ENCODE data around the gene MYO3B.
"Not testable (repeated sequence)": the region's sequence is repeated elsewhere in the genome, so short reads cannot be mapped to it uniquely, and the experiment has no call there.

MYO3B gene

GRCh38 chr2:170505631-170506275 is 327.8 kb downstream of the MYO3B start:
- no peak for DNase-seq (ENCODE audit: low read depth in 2 of 2)

DNA sequence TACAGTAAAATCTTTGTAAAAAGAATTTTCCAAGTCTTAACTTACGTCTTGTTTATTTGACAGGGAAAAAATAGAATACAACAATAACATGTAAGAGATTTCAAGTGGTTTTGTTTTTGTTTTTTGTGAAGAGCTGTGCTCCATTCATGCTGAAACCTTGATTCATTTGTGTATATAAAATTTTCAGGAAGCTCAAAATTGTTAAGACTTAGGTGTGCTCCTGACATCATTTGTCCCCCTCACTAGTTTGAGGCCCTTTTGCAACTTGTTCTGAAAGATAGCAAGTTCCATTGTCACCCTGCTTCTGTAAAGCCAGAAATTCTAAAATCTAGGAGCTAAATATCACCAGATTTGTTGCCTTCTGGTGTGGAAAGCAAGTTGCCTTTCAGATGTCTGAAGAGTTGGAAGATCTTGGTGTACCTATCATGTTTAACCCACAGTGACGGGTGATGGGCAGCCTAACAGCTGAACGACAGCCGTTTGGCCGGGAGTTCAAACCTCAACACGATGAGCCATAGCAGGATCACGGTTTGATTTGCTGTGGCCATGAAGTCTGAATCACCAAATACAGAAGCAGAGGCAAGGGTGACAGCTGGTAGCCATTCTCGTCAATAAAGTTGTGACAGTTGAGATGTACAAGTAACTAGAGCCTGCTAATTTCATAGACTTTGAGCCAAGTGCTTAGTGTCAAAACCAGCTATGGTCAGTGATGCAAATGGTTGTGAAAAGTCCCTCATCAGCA is 331.7 kb downstream of the MYO3B start:
- DNase-seq (ENCODE audit: low read depth in 2 of 2), result no peak

DNA sequence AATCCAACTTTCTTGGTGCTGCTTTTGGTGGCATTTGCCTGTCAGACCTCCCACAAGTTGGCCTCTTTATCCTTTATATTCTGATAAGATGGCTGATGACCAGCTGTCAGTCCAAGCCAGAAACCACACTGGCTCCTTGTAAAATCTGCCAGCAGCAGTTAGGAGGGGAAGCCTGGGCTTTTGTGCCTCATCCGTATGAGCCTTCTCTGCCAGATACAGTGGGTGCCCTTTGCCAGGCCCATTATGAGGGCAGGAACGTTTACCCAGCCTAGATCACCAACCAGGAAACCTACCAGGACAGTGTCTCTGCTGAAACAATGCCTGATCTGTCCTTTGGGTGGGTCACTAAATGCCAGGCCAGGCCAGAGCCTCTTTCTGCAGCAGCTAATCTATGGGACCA is 334.3 kb downstream of the MYO3B start:
- no peak for DNase-seq (ENCODE audit: low read depth in 2 of 2)

DNA sequence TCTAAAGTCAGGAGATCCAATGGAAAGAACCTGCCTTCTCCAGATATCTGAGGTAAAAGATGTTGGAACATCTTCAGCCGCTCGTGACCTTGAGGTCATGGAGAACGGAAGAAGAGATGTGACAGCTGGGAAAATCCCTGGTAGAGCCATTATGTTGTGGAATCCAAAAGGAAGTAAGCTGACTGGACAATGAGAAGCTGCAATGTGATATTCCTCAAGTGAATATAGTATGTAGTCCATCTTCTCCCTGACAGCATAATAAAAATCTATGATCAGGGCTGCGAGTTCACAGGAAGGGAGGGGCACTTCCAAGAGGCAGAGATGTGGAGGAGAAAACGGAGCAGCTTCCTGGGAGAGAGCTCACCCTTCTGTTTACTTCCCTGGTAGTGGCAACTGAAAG is 336.2 kb downstream of the MYO3B start:
- DNase-seq (ENCODE audit: low read depth in 2 of 2), result no peak

GRCh38 chr2:170517538-170517937 is 339.6 kb downstream of the MYO3B start:
- DNase-seq (ENCODE audit: low read depth in 2 of 2), result no peak

DNA sequence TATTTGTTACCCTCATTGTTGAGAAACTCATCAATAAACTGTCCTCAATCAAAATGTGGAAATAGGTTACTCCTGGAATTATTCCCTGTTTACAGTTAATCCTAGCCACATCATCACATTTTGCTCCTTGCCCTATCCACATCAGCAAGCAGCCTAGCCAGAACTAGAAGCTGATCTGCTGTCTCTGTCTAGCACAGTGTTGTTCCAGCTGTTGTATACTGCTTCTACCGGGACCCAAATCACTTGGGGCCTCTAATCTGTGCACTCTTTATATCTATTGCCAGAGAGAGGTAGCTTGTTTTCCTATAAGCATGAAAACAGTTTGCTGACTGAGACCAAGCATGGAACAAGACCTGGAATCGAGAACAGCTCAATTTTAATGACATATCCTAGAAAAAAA is 341.0 kb downstream of the MYO3B start:
- no peak for DNase-seq (ENCODE audit: low read depth in 2 of 2)

DNA sequence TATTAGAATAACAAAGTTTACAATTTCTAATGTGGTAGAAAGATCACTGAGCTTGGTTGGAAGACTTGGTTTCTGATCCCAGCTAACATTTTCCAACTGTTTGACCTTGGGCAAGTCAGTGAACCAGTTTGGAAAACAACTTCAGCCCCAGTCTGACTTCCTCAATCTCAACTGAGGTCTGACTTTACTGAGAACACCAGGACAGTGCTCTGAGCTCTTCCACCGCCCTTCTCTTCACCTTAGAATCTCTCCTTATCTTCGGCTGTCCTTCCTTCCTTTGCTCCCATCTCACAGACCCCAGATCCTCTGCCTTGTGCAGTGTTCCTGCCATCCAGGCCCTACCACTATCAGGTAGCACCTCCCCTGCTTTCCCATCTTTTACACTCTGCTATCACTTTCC is 343.4 kb downstream of the MYO3B start:
- DNase-seq (ENCODE audit: low read depth in 2 of 2), result no peak

- DNase-seq (ENCODE audit: low read depth in 2 of 2), result no peak
These were observed 345.6 kb downstream of the MYO3B start for GRCh38 chr2:170523506-170523905.

DNA sequence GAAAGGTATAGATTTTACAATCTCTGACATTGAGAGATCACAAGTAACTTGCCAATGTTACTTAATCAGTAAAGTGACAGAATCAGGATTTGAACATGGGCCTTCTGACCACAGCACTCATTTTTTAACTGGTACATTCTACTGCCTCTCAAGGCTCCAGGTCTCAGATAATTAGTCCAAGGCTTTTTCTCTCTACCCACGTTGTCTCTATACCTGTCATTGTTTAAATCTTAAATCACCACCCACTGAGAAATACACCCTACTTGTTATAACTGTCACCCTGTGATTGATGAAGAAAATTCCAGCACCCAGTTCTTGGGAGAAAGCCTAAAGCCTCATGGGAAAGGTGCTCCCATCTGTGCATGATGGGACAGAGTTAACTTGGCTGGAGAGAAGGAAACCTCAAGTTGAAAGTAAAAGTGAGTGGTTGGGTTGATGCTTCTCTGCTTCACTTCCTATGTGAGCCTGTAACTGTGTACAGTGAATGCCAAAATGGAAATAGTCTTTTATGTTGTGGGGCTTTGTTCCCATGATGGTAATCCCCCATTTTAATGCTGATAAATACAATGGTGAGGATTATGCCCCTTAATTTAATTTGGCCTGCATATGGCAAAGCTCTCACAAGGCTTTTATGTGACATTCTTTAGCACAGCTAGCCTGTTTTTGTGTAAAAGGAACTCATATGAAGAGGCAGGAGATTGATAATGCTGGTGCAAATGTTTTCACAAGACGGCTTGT is 347.1 kb downstream of the MYO3B start:
- DNase-seq (ENCODE audit: low read depth in 2 of 2), result no peak

DNA sequence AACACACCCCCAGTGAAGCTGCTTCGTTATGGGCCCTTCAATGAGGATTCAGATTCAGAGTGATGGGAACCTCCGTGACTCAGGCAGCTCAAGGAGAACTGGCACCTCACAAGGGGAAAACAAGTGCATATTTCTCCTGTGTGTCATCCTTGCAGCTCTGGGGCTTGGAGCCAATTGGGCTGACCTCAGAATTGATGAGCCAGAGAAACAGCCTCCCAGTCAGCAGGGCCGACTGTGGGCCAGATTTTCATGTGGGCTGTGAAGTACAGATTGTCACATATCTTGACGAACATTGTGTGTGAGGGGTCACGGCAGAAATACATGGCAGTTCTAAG is 347.6 kb downstream of the MYO3B start:
- no peak for DNase-seq (ENCODE audit: low read depth in 2 of 2)

GRCh38 chr2:170530284-170530745 is 352.4 kb downstream of the MYO3B start:
- DNase-seq (ENCODE audit: low read depth in 2 of 2), result no peak

GRCh38 chr2:170530803-170531564 is 353.0 kb downstream of the MYO3B start:
- no peak for DNase-seq (ENCODE audit: low read depth in 2 of 2)

- no peak for DNase-seq (ENCODE audit: low read depth in 2 of 2)
These were observed 353.9 kb downstream of the MYO3B start for GRCh38 chr2:170531876-170532275.

- DNase-seq (ENCODE audit: low read depth in 2 of 2), result no peak
These were observed 355.2 kb downstream of the MYO3B start for GRCh38 chr2:170533156-170533555.

DNA sequence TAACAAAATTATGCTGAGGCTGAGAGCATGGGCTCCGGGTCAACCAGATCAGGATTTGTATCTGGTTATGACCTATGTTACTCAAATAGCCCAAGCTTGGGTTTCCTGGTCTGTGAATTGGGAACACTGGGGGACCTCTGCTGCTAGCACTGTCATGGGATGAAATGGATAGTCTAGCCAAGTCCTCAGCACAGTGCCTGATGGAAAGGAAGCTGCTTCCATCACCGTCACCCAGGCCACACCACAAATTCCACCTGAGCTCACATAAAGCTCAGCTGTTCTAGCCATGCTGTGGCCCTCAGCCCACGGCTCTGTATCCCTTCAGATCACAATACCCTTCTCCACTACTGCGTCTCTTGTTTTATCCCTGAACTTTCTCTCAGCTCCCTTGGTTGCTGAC is 357.6 kb downstream of the MYO3B start:
- no peak for DNase-seq (ENCODE audit: low read depth in 2 of 2)

DNA sequence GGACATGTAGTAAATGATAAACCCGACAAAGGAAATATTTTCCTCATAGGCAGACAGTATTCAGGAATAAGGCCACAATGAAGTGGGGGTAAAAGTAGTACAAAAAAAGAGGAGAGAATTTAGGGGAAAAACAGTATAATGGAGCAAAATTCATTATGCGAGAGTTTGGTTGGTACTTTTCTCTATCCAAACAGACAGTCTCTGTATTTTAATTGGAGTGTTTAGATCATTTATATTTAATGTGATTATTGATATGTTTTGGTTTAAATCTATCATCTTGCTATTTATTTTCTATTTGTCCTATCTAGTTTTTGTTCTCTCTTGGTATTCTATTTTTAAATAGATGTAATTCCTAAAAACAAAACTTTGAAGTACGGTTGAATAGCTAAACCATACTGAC is 366.9 kb downstream of the MYO3B start:
- no peak for DNase-seq (ENCODE audit: low read depth in 2 of 2)

DNA sequence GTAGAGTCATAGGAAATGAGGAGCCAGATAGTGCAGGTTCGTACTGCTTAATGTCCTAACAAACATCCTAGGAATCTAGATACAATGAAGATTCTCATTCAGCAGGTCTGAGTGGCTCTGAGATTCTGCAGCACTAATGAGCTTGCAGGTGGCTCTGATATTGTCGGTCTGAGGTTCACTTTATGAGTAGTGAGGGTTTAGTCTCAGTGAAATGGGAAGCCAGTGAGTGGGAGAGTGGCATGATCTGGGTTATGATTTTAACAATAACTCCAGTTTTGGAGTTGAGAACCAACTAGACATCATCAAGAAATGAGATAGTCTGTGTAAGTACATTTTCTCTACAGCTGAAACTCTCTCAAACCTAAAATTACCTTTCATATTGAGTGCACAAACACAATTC is 370.4 kb downstream of the MYO3B start:
- no peak for DNase-seq (ENCODE audit: low read depth in 2 of 2)

DNA sequence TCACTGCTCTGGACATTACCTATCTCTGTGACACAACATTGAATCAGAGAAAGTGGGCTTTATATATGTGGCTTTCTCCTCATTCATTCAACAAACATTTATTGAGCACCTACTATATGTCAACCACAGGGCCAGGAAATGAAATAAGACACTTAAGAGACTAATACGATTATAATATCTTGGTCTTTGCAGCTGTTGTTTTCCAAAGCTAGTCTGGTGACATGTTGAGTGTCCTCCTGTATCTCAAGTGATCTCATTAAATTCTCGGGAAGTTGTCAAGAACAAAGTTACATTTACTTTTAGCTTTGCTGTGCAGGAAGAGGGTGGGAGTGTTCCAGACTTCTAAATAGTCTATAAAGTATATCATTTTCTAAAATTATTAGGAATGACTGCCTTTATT is 372.6 kb downstream of the MYO3B start:
- no peak for DNase-seq (ENCODE audit: low read depth in 2 of 2)

DNA sequence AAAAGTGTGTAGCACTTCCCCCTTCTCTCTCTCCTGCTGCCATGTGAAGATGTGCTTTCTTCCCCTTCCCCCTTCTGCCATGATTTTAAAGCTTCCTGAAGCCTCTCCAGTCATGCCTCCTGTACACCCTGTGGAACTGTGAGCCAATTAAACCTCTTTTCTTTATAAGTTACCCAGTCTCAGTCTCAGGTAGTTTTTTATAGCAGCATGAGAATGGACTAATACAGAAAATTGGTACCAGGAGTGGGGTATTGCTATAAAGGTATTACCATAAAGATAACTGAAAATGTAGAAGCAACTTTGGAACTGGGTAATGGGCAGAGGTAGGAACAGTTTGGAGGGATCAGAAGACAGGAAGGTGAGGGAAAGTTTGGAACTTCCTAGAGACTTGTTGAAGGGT is 374.0 kb downstream of the MYO3B start:
- DNase-seq (ENCODE audit: low read depth in 2 of 2), result not testable (repeated sequence)

DNA sequence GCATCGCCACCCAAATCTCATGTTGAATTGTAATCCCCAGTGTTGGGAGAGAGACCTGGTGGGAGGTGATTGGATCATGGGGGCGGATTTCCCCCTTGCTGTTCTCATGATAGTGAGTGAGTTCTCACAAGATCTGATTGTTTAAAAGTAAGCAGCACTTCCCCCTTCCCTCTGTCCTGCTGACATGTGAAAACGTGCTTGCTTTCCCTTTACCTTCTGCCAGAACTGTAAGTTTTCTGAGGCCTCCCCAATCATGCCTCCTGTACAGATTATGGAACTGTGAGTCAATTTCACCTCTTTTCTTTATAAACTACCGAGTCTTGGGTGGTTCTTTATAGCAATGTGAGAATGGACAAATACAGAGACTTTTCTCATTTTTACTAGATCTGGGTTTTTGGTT is 375.8 kb downstream of the MYO3B start:
- DNase-seq (ENCODE audit: low read depth in 2 of 2), result no peak

GRCh38 chr2:170554278-170554955 is 376.5 kb downstream of the MYO3B start:
- no peak for DNase-seq (ENCODE audit: low read depth in 2 of 2)

- DNase-seq (ENCODE audit: low read depth in 2 of 2), result no peak
These were observed 385.0 kb downstream of the MYO3B start for GRCh38 chr2:170562928-170563327.
